Fibroblast of lung (primary cell): ENCODE measurements around the gene CHTF18. TPM values are rescaled to one million over a fixed set of nuclear protein-coding genes. Genes with fewer than 3 reads are reported as not detected.

Source experiments
- DNase-seq, 2 donors: peaks; one replicate each; pipeline versions ENCODE4 v3.0.0 to v3.0.0-alpha.2; 2010; ENCODE audit warnings: low read depth in 2 of 2
- H2AFZ ChIP-seq: 2 replicates; pipeline ENCODE4 v1.5.1; 2012; ENCODE audit warnings: low read length, control low read depth, inconsistent platforms
- H3K27ac ChIP-seq: 2 replicates; pipeline ENCODE4 v1.5.1; 2011; ENCODE audit warnings: low read length, control low read depth; ENCODE audit not compliant: insufficient read depth
- H3K27me3 ChIP-seq: 2 replicates; pipeline ENCODE4 v1.5.1; 2011; ENCODE audit warnings: mild to moderate bottlenecking, low read length; ENCODE audit not compliant: control insufficient read depth, insufficient read depth
- H3K36me3 ChIP-seq: 2 replicates; pipeline ENCODE4 v1.5.1; 2011; ENCODE audit warnings: low read length; ENCODE audit not compliant: control insufficient read depth, insufficient read depth
- H3K4me1 ChIP-seq: 2 replicates; pipeline ENCODE4 v1.5.1; 2011; ENCODE audit warnings: low read length; ENCODE audit not compliant: control insufficient read depth, insufficient read depth; ENCODE audit errors: extremely low read depth
- H3K4me2 ChIP-seq: 2 replicates; pipeline ENCODE4 v1.5.1; 2011; ENCODE audit warnings: low read length, control low read depth; ENCODE audit not compliant: insufficient read depth; ENCODE audit errors: extremely low read depth
- H3K4me3 ChIP-seq, 4 experiments: fragments of 200-600 bp in 1 of 4; sonication (generic) in 1 of 4; replicated peaks in 1 of 4; 2 replicates each; pipeline ENCODE4 v1.5.1; 2011 to 2016; ENCODE audit warnings: low read length in 4 of 4, low read depth in 3 of 4, mild to moderate bottlenecking in 3 of 4, control low read depth in 2 of 4, inconsistent platforms in 1 of 4, mixed read lengths in 1 of 4; ENCODE audit not compliant: insufficient read depth in 1 of 4; ENCODE audit errors: control extremely low read depth in 1 of 4
- H3K79me2 ChIP-seq: 2 replicates; pipeline ENCODE4 v1.5.1; 2012; ENCODE audit warnings: mild to moderate bottlenecking, low read length, inconsistent platforms; ENCODE audit not compliant: control insufficient read depth, insufficient read depth
- H3K9ac ChIP-seq: 2 replicates; pipeline ENCODE4 v1.5.1; 2011; ENCODE audit warnings: mild to moderate bottlenecking, low read length, control low read depth; ENCODE audit not compliant: insufficient read depth
- H3K9me3 ChIP-seq: 2 replicates; pipeline ENCODE4 v1.5.1; 2012; ENCODE audit warnings: low read depth, low read length; ENCODE audit not compliant: control insufficient read depth, insufficient read depth
- H4K20me1 ChIP-seq: 2 replicates; pipeline ENCODE4 v1.5.1; 2011; ENCODE audit warnings: low read length; ENCODE audit not compliant: control insufficient read depth, insufficient read depth; ENCODE audit errors: extremely low read depth
- CTCF ChIP-seq, 2 donors: IDR thresholded peaks in 1 of 2; conservative IDR thresholded peaks in 1 of 2; 1 replicate in 1 of 2; 2 replicates in 1 of 2; pipeline ENCODE4 v1.5.1; 2011 to 2012; ENCODE audit warnings: low read length in 2 of 2, control low read depth in 1 of 2, inconsistent platforms in 1 of 2, low read depth in 1 of 2, mild to moderate bottlenecking in 1 of 2
- EZH2 ChIP-seq: IDR thresholded peaks from 2 replicates; pipeline ENCODE4 v1.5.1; 2012; ENCODE audit warnings: low read length, control low read depth, mild to moderate bottlenecking; ENCODE audit errors: missing control alignments
- polyA plus RNA-seq, 2 donors: library from polyadenylated mRNA; depleted of rRNA in 1 of 2; stranded (reverse) in 1 of 2; unstranded in 1 of 2; fragments of >200 nt; gene quantifications; 2 replicates each; pipeline ENCODE4 v1.2.1, GENCODE V29; 2011 to 2012; ENCODE audit warnings: missing spikeins in 1 of 2
- total RNA-seq: library from RNA; depleted of rRNA; stranded (reverse); fragments of >200 nt; gene quantifications from 2 replicates; pipeline ENCODE4 v1.2.1, GENCODE V29; 2014

Gene CHTF18
- total and polyA plus RNA-seq, 2 donors (not counting 1 experiment from before 2014, with no cell fraction given) = 1.1 to 4.3 TPM

GRCh38 chr16:793414-793813 is 5.0 kb downstream of the CHTF18 start:
- no peak for DNase-seq
- TF ChIP-seq CTCF (conservative IDR thresholded peaks at IDR 0.05 in 1 of 2, IDR thresholded peaks at IDR 0.05 in 1 of 2; ENCODE audit: low read depth in 1 of 2, low read length in 2 of 2) (no peak), EZH2 (no peak)
- Histone ChIP-seq H3K79me2 (peaks cover 9% of the 10 kb centered on the region), H3K9ac (no peak overlapping the region), H3K27ac (no peak overlapping the region), H2AFZ (no peak overlapping the region), H4K20me1 (no peaks in the 10 kb centered on the region), H3K4me3 (no peak overlapping the region), H3K27me3 (no peaks in the 10 kb centered on the region), H3K4me1 (peaks cover 4% of the 10 kb centered on the region), H3K4me2 (no peak overlapping the region), H3K9me3 (no peaks in the 10 kb centered on the region), H3K36me3 (peaks cover 8% of the 10 kb centered on the region)

GRCh38 chr16:794091-794822 is 5.8 kb downstream of the CHTF18 start:
- Histone ChIP-seq H3K4me1 (peaks cover under 1% of the 10 kb centered on the region), H4K20me1 (no peaks in the 10 kb centered on the region), H3K36me3 (peaks cover 8% of the 10 kb centered on the region), H3K27ac (no peak overlapping the region), H3K4me2 (no peak overlapping the region), H2AFZ (no peak overlapping the region), H3K9ac (no peak overlapping the region), H3K27me3 (no peaks in the 10 kb centered on the region), H3K79me2 (peaks cover 4% of the 10 kb centered on the region), H3K9me3 (no peaks in the 10 kb centered on the region), H3K4me3 (no peak overlapping the region)
- no peak for DNase-seq
- TF ChIP-seq CTCF (conservative IDR thresholded peaks at IDR 0.05 in 1 of 2, IDR thresholded peaks at IDR 0.05 in 1 of 2; ENCODE audit: low read depth in 1 of 2, low read length in 2 of 2) (no peak), EZH2 (no peak)

GRCh38 chr16:794853-795466 is 6.5 kb downstream of the CHTF18 start:
- H2AFZ ChIP-seq = no peak overlapping the region
- H3K4me1 ChIP-seq = no peaks in the 10 kb centered on the region
- H3K79me2 ChIP-seq = no peaks in the 10 kb centered on the region
- H3K27ac ChIP-seq = no peak overlapping the region
- H4K20me1 ChIP-seq = no peaks in the 10 kb centered on the region
- DNase-seq = no peak
- TF ChIP-seq EZH2 (no peak), CTCF (conservative IDR thresholded peaks at IDR 0.05 in 1 of 2, IDR thresholded peaks at IDR 0.05 in 1 of 2; ENCODE audit: low read depth in 1 of 2, low read length in 2 of 2) (no peak)
- no peaks in the 10 kb centered on the region for H3K9me3 ChIP-seq
- H3K4me3 ChIP-seq = no peak overlapping the region
- peaks cover 1% of the 10 kb centered on the region for H3K27me3 ChIP-seq
- H3K36me3 ChIP-seq = peaks cover 8% of the 10 kb centered on the region
- no peak overlapping the region for H3K9ac ChIP-seq
- H3K4me2 ChIP-seq = no peak overlapping the region
